NB4 (cell line): ENCODE measurements around the gene LVRN.

Experiments used
- MYC ChIP-seq: IDR thresholded peaks from 2 replicates; pipeline ENCODE4 v1.6.1; 2011; ENCODE audit warnings: low read depth, low read length
- POLR2A ChIP-seq: IDR thresholded peaks from 2 replicates; pipeline ENCODE4 v1.6.1; 2011; ENCODE audit warnings: mild to moderate bottlenecking; ENCODE audit not compliant: insufficient read length; ENCODE audit errors: extremely low read depth
- TF ChIP-seq, protein P1 (sequence below): IDR thresholded peaks from one replicate; pipeline ENCODE4 v1.5.1; 2012; ENCODE audit warnings: low read depth, low read length
- TF ChIP-seq, protein P2 (sequence below): IDR thresholded peaks from 2 replicates; pipeline ENCODE4 v1.6.1; 2011; ENCODE audit warnings: low read depth, low read length

DNA sequence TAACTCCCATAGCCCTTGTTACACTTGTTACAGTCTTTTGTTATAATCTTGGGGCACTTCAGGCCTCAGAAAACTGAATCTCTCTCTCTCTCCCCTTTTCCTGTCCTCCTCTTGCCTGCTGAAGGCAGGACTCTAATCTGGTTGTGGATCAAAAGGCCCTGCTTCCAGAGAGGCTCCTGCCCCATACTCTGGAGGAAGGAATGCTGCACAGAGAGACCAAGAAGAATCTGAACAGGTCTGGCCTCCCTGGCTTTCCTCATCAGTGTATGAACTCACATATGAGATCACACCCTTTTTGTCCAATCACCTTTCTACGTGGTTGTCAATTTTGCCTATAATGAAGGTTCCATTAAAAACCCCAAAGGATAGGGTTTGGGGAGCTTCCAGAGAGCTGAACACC is 26.2 kb upstream of the LVRN start:
- TF ChIP-seq, protein P1, sequence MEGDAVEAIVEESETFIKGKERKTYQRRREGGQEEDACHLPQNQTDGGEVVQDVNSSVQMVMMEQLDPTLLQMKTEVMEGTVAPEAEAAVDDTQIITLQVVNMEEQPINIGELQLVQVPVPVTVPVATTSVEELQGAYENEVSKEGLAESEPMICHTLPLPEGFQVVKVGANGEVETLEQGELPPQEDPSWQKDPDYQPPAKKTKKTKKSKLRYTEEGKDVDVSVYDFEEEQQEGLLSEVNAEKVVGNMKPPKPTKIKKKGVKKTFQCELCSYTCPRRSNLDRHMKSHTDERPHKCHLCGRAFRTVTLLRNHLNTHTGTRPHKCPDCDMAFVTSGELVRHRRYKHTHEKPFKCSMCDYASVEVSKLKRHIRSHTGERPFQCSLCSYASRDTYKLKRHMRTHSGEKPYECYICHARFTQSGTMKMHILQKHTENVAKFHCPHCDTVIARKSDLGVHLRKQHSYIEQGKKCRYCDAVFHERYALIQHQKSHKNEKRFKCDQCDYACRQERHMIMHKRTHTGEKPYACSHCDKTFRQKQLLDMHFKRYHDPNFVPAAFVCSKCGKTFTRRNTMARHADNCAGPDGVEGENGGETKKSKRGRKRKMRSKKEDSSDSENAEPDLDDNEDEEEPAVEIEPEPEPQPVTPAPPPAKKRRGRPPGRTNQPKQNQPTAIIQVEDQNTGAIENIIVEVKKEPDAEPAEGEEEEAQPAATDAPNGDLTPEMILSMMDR, result no peak
- TF ChIP-seq POLR2A (no peak), MYC (no peak)
- TF ChIP-seq, protein P2, sequence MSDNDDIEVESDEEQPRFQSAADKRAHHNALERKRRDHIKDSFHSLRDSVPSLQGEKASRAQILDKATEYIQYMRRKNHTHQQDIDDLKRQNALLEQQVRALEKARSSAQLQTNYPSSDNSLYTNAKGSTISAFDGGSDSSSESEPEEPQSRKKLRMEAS, result no peak
